HepG2 (cell line): Measurements from ENCODE around the gene P2RX7.

ENCODE experiments used
- CEBPG ChIP-seq: IDR thresholded peaks from 2 replicates; pipeline ENCODE4 v1.6.1; 2016
- EZH2 ChIP-seq: conservative IDR thresholded peaks from 2 replicates; pipeline ENCODE4 v1.6.1; 2012; ENCODE audit warnings: mild to moderate bottlenecking, low read depth, low read length, moderate library complexity
- HDAC6 ChIP-seq: fragments of 200-600 bp; sonication (generic); IDR thresholded peaks from 2 replicates; pipeline ENCODE4 v1.7.0; 2017; ENCODE audit warnings: mild to moderate bottlenecking, antibody characterized with exemption, low read length, low read depth
- MAFK ChIP-seq, 2 experiments: IDR thresholded peaks in 1 of 2; conservative IDR thresholded peaks in 1 of 2; 2 replicates each; pipeline ENCODE4 v1.6.1; 2011; ENCODE audit warnings: improper control_type of control experiment in 2 of 2, low read length in 2 of 2
- POLR2A ChIP-seq, 2 experiments: IDR thresholded peaks; 2 replicates each; pipeline ENCODE4 v1.6.1; 2011; ENCODE audit warnings: low read depth in 2 of 2, low read length in 2 of 2, mild to moderate bottlenecking in 1 of 2, moderate library complexity in 1 of 2; ENCODE audit not compliant: insufficient read depth in 1 of 2
- SP4 ChIP-seq: sonication (generic); formaldehyde crosslinking; IDR thresholded peaks from 2 replicates; pipeline ENCODE4 v1.8.1; 2023; ENCODE audit warnings: mild to moderate bottlenecking, missing genetic modification reagents
- TBL1XR1 ChIP-seq: fragments of 150-350 bp; IDR thresholded peaks from 2 replicates; pipeline ENCODE4 v1.6.1; 2014; ENCODE audit warnings: borderline replicate concordance, low read length; ENCODE audit not compliant: partially characterized antibody
- ZNF878 ChIP-seq: sonication (generic); formaldehyde crosslinking; IDR thresholded peaks from 2 replicates; pipeline ENCODE4 v1.8.1; 2023; ENCODE audit warnings: mild to moderate bottlenecking, missing genetic modification reagents, moderate library complexity
- TF ChIP-seq, protein P1 (sequence below): sonication (generic); formaldehyde crosslinking; IDR thresholded peaks from 2 replicates; pipeline ENCODE4 v1.5.0; 2020; ENCODE audit warnings: mild to moderate bottlenecking, missing genetic modification reagents, moderate library complexity
- TF ChIP-seq, protein P2 (sequence below): IDR thresholded peaks from 2 replicates; pipeline ENCODE4 v1.6.1; 2016
- TF ChIP-seq, protein P3 (sequence below): sonication (generic); formaldehyde crosslinking; IDR thresholded peaks from 2 replicates; pipeline ENCODE4 v1.4.0; 2020; ENCODE audit warnings: missing genetic modification reagents
- TF ChIP-seq, protein P4 (sequence below): sonication (generic); formaldehyde crosslinking; IDR thresholded peaks from 2 replicates; pipeline ENCODE4 v1.5.0; 2020; ENCODE audit warnings: mild to moderate bottlenecking, missing genetic modification reagents

DNA sequence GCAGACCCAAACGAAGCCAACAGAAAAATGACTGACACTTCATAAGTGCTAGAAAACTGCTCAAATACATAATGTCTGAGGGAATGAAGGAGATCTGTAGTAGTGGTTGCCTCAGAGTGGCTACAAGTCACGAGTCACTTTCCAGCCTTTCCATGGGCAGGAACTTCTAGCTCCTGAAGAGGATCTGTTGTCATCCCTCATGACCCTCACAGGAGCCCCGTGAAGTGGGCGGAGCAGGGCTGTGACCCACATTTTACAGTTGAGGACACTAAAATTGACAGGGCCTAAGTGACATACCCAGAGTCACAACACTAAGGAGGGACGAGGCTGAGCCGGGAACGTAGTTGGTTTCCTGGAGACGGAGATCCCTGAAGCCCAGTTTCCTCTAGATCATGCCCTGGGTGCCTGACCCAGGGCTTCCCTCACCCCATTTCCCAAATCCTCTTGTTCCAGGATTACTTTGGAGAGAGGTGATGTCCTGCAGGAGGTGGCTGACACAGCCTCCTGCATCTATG lies 45.8 kb upstream of the P2RX7 start:
- TF ChIP-seq, protein P1, sequence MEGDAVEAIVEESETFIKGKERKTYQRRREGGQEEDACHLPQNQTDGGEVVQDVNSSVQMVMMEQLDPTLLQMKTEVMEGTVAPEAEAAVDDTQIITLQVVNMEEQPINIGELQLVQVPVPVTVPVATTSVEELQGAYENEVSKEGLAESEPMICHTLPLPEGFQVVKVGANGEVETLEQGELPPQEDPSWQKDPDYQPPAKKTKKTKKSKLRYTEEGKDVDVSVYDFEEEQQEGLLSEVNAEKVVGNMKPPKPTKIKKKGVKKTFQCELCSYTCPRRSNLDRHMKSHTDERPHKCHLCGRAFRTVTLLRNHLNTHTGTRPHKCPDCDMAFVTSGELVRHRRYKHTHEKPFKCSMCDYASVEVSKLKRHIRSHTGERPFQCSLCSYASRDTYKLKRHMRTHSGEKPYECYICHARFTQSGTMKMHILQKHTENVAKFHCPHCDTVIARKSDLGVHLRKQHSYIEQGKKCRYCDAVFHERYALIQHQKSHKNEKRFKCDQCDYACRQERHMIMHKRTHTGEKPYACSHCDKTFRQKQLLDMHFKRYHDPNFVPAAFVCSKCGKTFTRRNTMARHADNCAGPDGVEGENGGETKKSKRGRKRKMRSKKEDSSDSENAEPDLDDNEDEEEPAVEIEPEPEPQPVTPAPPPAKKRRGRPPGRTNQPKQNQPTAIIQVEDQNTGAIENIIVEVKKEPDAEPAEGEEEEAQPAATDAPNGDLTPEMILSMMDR (CRISPR knock-in tag), result no peak
- TF ChIP-seq EZH2, result no peak
- TF ChIP-seq, protein P2, sequence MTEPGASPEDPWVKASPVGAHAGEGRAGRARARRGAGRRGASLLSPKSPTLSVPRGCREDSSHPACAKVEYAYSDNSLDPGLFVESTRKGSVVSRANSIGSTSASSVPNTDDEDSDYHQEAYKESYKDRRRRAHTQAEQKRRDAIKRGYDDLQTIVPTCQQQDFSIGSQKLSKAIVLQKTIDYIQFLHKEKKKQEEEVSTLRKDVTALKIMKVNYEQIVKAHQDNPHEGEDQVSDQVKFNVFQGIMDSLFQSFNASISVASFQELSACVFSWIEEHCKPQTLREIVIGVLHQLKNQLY (CRISPR knock-in tag), result no peak
- TF ChIP-seq TBL1XR1, result no peak
- TF ChIP-seq POLR2A (IDR thresholded peaks at IDR 0.05; ENCODE audit: insufficient read depth in 1 of 2, low read depth in 2 of 2, low read length in 2 of 2), result no peak
- TF ChIP-seq, protein P3, sequence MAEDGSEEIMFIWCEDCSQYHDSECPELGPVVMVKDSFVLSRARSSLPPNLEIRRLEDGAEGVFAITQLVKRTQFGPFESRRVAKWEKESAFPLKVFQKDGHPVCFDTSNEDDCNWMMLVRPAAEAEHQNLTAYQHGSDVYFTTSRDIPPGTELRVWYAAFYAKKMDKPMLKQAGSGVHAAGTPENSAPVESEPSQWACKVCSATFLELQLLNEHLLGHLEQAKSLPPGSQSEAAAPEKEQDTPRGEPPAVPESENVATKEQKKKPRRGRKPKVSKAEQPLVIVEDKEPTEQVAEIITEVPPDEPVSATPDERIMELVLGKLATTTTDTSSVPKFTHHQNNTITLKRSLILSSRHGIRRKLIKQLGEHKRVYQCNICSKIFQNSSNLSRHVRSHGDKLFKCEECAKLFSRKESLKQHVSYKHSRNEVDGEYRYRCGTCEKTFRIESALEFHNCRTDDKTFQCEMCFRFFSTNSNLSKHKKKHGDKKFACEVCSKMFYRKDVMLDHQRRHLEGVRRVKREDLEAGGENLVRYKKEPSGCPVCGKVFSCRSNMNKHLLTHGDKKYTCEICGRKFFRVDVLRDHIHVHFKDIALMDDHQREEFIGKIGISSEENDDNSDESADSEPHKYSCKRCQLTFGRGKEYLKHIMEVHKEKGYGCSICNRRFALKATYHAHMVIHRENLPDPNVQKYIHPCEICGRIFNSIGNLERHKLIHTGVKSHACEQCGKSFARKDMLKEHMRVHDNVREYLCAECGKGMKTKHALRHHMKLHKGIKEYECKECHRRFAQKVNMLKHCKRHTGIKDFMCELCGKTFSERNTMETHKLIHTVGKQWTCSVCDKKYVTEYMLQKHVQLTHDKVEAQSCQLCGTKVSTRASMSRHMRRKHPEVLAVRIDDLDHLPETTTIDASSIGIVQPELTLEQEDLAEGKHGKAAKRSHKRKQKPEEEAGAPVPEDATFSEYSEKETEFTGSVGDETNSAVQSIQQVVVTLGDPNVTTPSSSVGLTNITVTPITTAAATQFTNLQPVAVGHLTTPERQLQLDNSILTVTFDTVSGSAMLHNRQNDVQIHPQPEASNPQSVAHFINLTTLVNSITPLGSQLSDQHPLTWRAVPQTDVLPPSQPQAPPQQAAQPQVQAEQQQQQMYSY (CRISPR knock-in tag), result no peak
- TF ChIP-seq, protein P4, sequence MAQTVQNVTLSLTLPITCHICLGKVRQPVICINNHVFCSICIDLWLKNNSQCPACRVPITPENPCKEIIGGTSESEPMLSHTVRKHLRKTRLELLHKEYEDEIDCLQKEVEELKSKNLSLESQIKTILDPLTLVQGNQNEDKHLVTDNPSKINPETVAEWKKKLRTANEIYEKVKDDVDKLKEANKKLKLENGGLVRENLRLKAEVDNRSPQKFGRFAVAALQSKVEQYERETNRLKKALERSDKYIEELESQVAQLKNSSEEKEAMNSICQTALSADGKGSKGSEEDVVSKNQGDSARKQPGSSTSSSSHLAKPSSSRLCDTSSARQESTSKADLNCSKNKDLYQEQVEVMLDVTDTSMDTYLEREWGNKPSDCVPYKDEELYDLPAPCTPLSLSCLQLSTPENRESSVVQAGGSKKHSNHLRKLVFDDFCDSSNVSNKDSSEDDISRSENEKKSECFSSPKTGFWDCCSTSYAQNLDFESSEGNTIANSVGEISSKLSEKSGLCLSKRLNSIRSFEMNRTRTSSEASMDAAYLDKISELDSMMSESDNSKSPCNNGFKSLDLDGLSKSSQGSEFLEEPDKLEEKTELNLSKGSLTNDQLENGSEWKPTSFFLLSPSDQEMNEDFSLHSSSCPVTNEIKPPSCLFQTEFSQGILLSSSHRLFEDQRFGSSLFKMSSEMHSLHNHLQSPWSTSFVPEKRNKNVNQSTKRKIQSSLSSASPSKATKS (CRISPR knock-in tag), result no peak
- no peak for TF ChIP-seq CEBPG
- no peak for TF ChIP-seq ZNF878 (CRISPR knock-in tag)
- no peak for TF ChIP-seq HDAC6
- TF ChIP-seq SP4, result no peak
- no peak for TF ChIP-seq MAFK (conservative IDR thresholded peaks at IDR 0.05 in 1 of 2, IDR thresholded peaks at IDR 0.05 in 1 of 2; ENCODE audit: low read length in 2 of 2)
